ENCODE measurements around the gene POLD2. TPM values are rescaled to one million over a fixed set of nuclear protein-coding genes. Genes with fewer than 3 reads are reported as not detected.

Gene POLD2
- total and polyA plus RNA-seq, 2 of the 8 experiments (the other 6 are each of a cell fraction or from before 2014, with no cell fraction given) = 148 to 214 TPM

GRCh38 chr7:44108768-44109750 is 14.3 kb downstream of the POLD2 start:
- H2BK12ac ChIP-seq (ENCODE audit: low read depth, low read length) = no peak overlapping the region
- H3K36me3 ChIP-seq (ENCODE audit: control insufficient read depth in 2 of 4, insufficient read depth in 4 of 4, low read length in 3 of 4) = peaks cover 0 to 6% (median 3%) of the 10 kb centered on the region in 4 experiments; a peak in 5 of 8 replicates
- H3K4ac ChIP-seq (replicated peaks; ENCODE audit: insufficient read length, low read depth, low read length) = no peak overlapping the region
- H3K4me1 ChIP-seq (replicated peaks in 1 of 4; ENCODE audit: control insufficient read depth in 3 of 4, insufficient read depth in 4 of 4, low read length in 3 of 4) = peaks cover 0 to 11% (median 6%) of the 10 kb centered on the region in 4 experiments; a peak in 6 of 7 replicates
- H4K91ac ChIP-seq (replicated peaks; ENCODE audit: insufficient read length, low read length) = no peak overlapping the region
- TF ChIP-seq TAF7 (optimal IDR thresholded peaks at IDR 0.05; ENCODE audit: borderline replicate concordance, low read depth, low read length) (no peak), MAX (IDR thresholded peaks at IDR 0.05) (no peak), RAD21 (IDR thresholded peaks at IDR 0.05 in 1 of 2, conservative IDR thresholded peaks at IDR 0.05 in 1 of 2; ENCODE audit: low read depth in 2 of 2, low read length in 2 of 2) (peak; percentile 10 to 22; a peak in 3 of 4 replicates), CTCF (IDR thresholded peaks at IDR 0.05; ENCODE audit: control extremely low read depth in 1 of 3, insufficient read depth in 1 of 3, low read depth in 1 of 3, low read length in 3 of 3) (peak in 2 of 3 experiments; percentile 14 to 31; a peak in 3 of 4 replicates), CBX8 (IDR thresholded peaks at IDR 0.05; ENCODE audit: borderline replicate concordance, low read depth, low read length) (no peak), JUN (IDR thresholded peaks at IDR 0.05; ENCODE audit: low read depth, low read length) (no peak)
- H2AK5ac ChIP-seq (ENCODE audit: low read depth, low read length) = no peak overlapping the region
- no peak overlapping the region for H3K27ac ChIP-seq (ENCODE audit: low read depth, low read length)
- H2AFZ ChIP-seq (ENCODE audit: low read length) = no peak overlapping the region
- H3K27me3 ChIP-seq (replicated peaks in 1 of 4; ENCODE audit: control insufficient read depth in 3 of 4, extremely low read depth in 1 of 4, insufficient read depth in 3 of 4, low read length in 3 of 4) = peaks cover 0 to 14% (median 11%) of the 10 kb centered on the region in 4 experiments; a peak in 6 of 7 replicates
- no peak overlapping the region for H2BK15ac ChIP-seq (ENCODE audit: low read length)
- H3K9ac ChIP-seq (replicated peaks in 1 of 4; ENCODE audit: extremely low read depth in 1 of 4, low read depth in 3 of 4, low read length in 3 of 4) = no peak overlapping the region
- no peaks in the 10 kb centered on the region for H3K9me3 ChIP-seq (ENCODE audit: insufficient read depth in 2 of 2, low read depth in 1 of 2, low read length in 1 of 2)
- H4K8ac ChIP-seq (ENCODE audit: extremely low read depth, insufficient read depth, low read length) = no peak overlapping the region
- H3K18ac ChIP-seq (ENCODE audit: extremely low read depth, low read length) = no peak overlapping the region
- no peaks in the 10 kb centered on the region; a peak in 1 of 4 replicates for H3K79me2 ChIP-seq (ENCODE audit: control insufficient read depth in 1 of 2, insufficient read depth in 2 of 2, low read length in 2 of 2)
- no peak overlapping the region for H3K14ac ChIP-seq (ENCODE audit: insufficient read length)
- no peak overlapping the region for H3K23ac ChIP-seq (ENCODE audit: insufficient read length)
- FAIRE-seq (no peak), DNase-seq (ENCODE audit: low read depth in 1 of 2, low spot score in 2 of 2) (no peak)
- no peak overlapping the region for H2BK20ac ChIP-seq (ENCODE audit: low read length)
- no peak overlapping the region for H3K4me2 ChIP-seq (ENCODE audit: insufficient read depth in 1 of 2, low read depth in 2 of 2, low read length in 2 of 2)
- H4K5ac ChIP-seq (ENCODE audit: insufficient read length, low read depth, low read length) = no peak overlapping the region
- no peak overlapping the region for H2BK5ac ChIP-seq (ENCODE audit: low read depth, low read length)
- H4K20me1 ChIP-seq (replicated peaks in 1 of 2; ENCODE audit: control insufficient read depth in 1 of 2, insufficient read depth in 2 of 2, low read length in 2 of 2) = peaks cover 2 to 10% of the 10 kb centered on the region in 2 experiments
- ChIA-PET CTCF (ENCODE audit: partially characterized antibody) (interaction anchor here (0.9 to 2.4 kb wide), 7 partner anchors 11 to 132 kb away, joined by 3 to 11 read pairs (median 3); partner anchors contain the start of gene POLD2), POLR2A (ENCODE audit: partially characterized antibody) (interaction anchor here (0.7 to 1.7 kb wide), 4 partner anchors 13 to 69 kb away, joined by 3 to 6 read pairs (median 4); partner anchors contain the start of genes PGAM2 and POLD2)
- H3K79me1 ChIP-seq (ENCODE audit: low read depth, low read length) = peaks cover 4% of the 10 kb centered on the region; the same call in 1 of the 2 replicates
- H3K56ac ChIP-seq (replicated peaks; ENCODE audit: insufficient read length, low read depth, low read length) = no peak overlapping the region
- 91% methylated on average over 17 of the region's 21 CpGs; no CpG with 5 or more reads in 1 of the 2 experiments for WGBS, 2 experiments (ENCODE audit: extremely low coverage in 1 of 2, insufficient coverage in 1 of 2, insufficient read length in 1 of 2, insufficient replicate concordance in 2 of 2, low coverage in 1 of 2, low lambda C conversion rate in 2 of 2, missing lambda C conversion rate in 1 of 2)
- peaks cover 10% of the 10 kb centered on the region for H3K23me2 ChIP-seq (ENCODE audit: low read depth, low read length)
- no peak overlapping the region for H3K4me3 ChIP-seq (ENCODE audit: extremely low read depth in 1 of 4, insufficient read depth in 2 of 4, low read depth in 3 of 4, low read length in 4 of 4)
- no peak overlapping the region for H2BK120ac ChIP-seq (replicated peaks; ENCODE audit: low read depth, low read length)

Measured in H1 (cell line).